Mesothelial cell of epicardium (in vitro differentiated cells): ENCODE results near the gene NGF. TPM values are rescaled to one million over a fixed set of nuclear protein-coding genes. Genes with fewer than 3 reads are reported as not detected.

ENCODE experiments used
- DNase-seq, 2 experiments: peaks; one replicate each; pipeline ENCODE4 v3.0.0; 2021; ENCODE audit warnings: low spot score in 2 of 2; ENCODE audit not compliant: unreplicated experiment in 2 of 2
- H3K27ac Mint-ChIP-seq: 2 replicates; pipeline ENCODE4 v1.8.0; 2021; ENCODE audit warnings: mixed read lengths
- H3K27me3 Mint-ChIP-seq: 2 replicates; pipeline ENCODE4 v1.8.0; 2021; ENCODE audit warnings: low read depth, mixed read lengths
- H3K36me3 Mint-ChIP-seq: 2 replicates; pipeline ENCODE4 v1.8.0; 2021; ENCODE audit warnings: mixed read lengths
- H3K4me1 Mint-ChIP-seq: 2 replicates; pipeline ENCODE4 v1.8.0; 2021; ENCODE audit warnings: mixed read lengths
- H3K4me3 Mint-ChIP-seq: 2 replicates; pipeline ENCODE4 v1.8.0; 2021; ENCODE audit warnings: mild to moderate bottlenecking, moderate library complexity, mixed read lengths
- H3K9me3 Mint-ChIP-seq: 2 replicates; pipeline ENCODE4 v1.8.0; 2021; ENCODE audit warnings: mixed read lengths
- CTCF ChIP-seq: fragments of 200-600 bp; sonication (generic); IDR thresholded peaks from one replicate; pipeline ENCODE4 v1.5.0; 2021; ENCODE audit warnings: antibody characterized with exemption; ENCODE audit not compliant: unreplicated experiment
- total RNA-seq: library from RNA; stranded (reverse); gene quantifications from 3 replicates; pipeline ENCODE4 v1.2.1, GENCODE V29; 2021

NGF gene
- total RNA-seq, 1 donor from 2014 or later: 4.2 TPM

DNA sequence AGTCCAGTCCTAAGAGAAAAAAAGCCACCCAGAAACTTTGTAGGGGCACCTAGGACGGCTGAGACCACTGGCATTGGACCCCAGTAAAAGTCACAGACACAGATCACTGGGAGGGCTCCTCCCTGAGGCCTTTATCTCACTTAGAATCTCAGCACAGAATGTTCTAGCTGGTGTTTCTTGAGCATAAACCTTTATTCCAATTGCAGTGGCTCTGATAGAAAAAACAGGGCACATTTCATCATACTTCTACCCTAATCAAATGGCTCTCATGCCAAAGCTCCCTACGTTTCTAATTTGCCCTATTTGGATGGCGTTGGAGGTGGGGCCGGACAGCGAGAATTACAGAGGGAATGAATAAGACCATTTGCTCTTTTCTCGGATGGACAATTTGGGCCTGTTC lies 53.8 kb downstream of the NGF start:
- Mint-ChIP-seq H3K9me3 (no peaks in the 10 kb centered on the region), H3K4me3 (no peak overlapping the region), H3K4me1 (peaks cover 40% of the 10 kb centered on the region), H3K27me3 (no peaks in the 10 kb centered on the region), H3K27ac (no peak overlapping the region), H3K36me3 (no peaks in the 10 kb centered on the region)
- DNase-seq: no peak
- no peak for TF ChIP-seq CTCF

DNA sequence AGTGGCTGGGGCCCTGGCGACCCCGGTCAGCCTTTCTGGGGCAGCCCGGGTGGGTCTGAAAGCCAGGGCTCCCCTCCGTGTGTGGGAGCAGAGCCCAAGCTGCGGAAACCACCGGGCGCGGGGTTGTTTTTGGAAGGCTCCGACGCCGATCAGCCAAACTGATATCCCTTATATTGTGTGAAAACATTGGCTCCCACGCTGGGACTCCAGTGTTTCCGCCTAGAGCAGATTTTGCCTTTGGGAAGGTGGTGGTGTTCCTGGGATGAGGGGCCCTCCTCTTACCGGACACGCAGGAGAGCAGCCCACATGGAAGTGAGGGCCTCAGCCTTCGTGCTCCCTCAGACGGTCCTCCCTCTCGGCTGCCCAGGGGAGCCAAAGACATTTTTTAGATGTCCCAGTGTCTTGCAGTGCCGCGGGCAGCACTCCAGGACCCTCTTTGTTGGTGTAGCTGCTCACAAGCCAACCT lies 54.3 kb downstream of the NGF start:
- Mint-ChIP-seq H3K4me3 (no peak overlapping the region), H3K27ac (no peak overlapping the region), H3K4me1 (peaks cover 45% of the 10 kb centered on the region), H3K9me3 (no peaks in the 10 kb centered on the region), H3K27me3 (no peaks in the 10 kb centered on the region), H3K36me3 (no peaks in the 10 kb centered on the region)
- DNase-seq: no peak
- TF ChIP-seq CTCF: no peak

DNA sequence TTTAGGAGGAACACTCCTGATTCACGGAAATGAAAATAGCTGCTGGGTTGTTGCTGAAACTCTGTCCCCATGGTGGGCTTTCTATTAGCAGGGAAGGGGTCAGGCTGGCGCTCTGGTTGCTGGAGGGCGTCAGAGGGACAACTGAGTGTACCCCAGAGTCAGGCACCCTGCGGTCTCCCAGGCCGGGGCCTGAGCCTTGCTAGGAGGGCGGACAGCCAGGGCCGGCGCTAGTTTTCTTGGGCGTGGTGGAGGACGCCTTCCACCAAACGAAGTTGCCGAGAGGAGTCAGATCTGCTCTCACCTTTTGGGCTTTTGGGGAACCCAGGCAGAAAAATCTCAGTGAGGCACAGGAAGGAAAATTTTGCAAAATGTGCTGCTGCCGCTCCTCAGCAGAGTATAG lies 54.8 kb downstream of the NGF start:
- peaks cover 46% of the 10 kb centered on the region for H3K4me1 Mint-ChIP-seq
- H3K27ac Mint-ChIP-seq: no peak overlapping the region
- no peak for DNase-seq
- no peak overlapping the region for H3K4me3 Mint-ChIP-seq
- no peak for TF ChIP-seq CTCF
- H3K9me3 Mint-ChIP-seq: no peaks in the 10 kb centered on the region
- H3K27me3 Mint-ChIP-seq: no peaks in the 10 kb centered on the region
- no peaks in the 10 kb centered on the region for H3K36me3 Mint-ChIP-seq

DNA sequence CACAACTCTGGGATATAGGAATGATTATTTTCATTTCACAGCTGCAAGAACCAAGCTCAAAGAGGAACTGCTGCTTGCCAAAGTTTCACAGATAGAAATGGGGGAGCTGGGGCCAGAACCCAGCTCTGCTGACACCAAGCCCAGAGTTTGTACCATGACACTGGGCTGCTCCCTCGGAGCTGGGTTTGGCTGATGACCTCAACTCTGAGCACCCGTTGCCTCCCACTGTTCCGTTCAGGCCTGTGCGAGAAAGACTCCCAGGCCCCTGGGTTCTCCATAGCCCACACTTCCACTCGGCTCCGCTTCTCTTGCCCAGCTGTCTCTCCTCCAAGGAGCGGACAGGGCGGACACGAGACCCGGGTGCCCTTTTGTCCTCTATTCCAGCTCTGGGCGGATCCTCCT lies 55.2 kb downstream of the NGF start:
- Mint-ChIP-seq H3K4me3 (no peak overlapping the region), H3K36me3 (no peaks in the 10 kb centered on the region), H3K27ac (no peak overlapping the region), H3K9me3 (no peaks in the 10 kb centered on the region), H3K27me3 (no peaks in the 10 kb centered on the region), H3K4me1 (peaks cover 46% of the 10 kb centered on the region)
- TF ChIP-seq CTCF: no peak
- no peak for DNase-seq

DNA sequence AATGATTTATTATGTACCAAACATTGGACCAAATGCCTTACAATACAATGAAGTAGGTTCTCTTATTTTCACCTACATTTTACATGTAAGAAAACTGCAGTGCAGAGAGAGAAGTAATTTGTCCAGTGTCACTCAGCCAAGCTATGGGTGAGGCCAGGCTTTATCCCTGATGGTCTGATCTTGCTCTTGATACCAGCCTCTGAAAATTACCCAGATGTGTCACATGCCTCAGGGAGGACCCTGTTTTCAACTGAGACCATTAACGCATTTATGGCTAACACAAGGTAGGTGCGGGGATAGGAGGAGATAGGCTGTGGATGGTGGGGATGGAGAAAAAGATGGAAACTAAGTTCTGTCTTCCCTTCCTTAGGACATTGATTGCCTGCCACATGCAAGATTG lies 56.9 kb downstream of the NGF start:
- no peak for TF ChIP-seq CTCF
- Mint-ChIP-seq H3K4me3 (no peak overlapping the region), H3K27me3 (no peaks in the 10 kb centered on the region), H3K4me1 (peaks cover 46% of the 10 kb centered on the region), H3K27ac (peak overlapping the region; percentile 89), H3K36me3 (peaks cover 9% of the 10 kb centered on the region), H3K9me3 (peaks cover 10% of the 10 kb centered on the region)
- DNase-seq: no peak

- Mint-ChIP-seq H3K36me3 (peaks cover 12% of the 10 kb centered on the region), H3K4me1 (peaks cover 41% of the 10 kb centered on the region), H3K27ac (peak overlapping the region; percentile 89), H3K9me3 (peaks cover 17% of the 10 kb centered on the region), H3K4me3 (peak overlapping the region; percentile 5), H3K27me3 (no peaks in the 10 kb centered on the region)
- no peak for TF ChIP-seq CTCF
- DNase-seq: peak in 1 of 2 experiments; percentile 62
These were observed 58.0 kb downstream of the NGF start for GRCh38 chr1:115280064-115280463.
